T-helper 2 cell treated with Interferon-gamma antibody and Interleukin-4, amounts not matched to agents 100 ng/mL and 5 ng/mL, for 36 hours (primary cell): ENCODE results near the gene ALOX5AP. TPM values are rescaled to one million over a fixed set of nuclear protein-coding genes. Genes with fewer than 3 reads are reported as not detected.

Experiments used
- intact Hi-C: fragments of 100-400 bp; cut with micrococcal nuclease; formaldehyde crosslinking; loops from one replicate; pipeline ENCODE4 v1.15.1; 2023
- total RNA-seq: library from RNA; stranded (reverse); gene quantifications from 2 replicates; pipeline ENCODE4 v1.2.3, GENCODE V29; 2022

ALOX5AP gene
- 114 and 118 TPM in 2 replicates for total RNA-seq

DNA sequence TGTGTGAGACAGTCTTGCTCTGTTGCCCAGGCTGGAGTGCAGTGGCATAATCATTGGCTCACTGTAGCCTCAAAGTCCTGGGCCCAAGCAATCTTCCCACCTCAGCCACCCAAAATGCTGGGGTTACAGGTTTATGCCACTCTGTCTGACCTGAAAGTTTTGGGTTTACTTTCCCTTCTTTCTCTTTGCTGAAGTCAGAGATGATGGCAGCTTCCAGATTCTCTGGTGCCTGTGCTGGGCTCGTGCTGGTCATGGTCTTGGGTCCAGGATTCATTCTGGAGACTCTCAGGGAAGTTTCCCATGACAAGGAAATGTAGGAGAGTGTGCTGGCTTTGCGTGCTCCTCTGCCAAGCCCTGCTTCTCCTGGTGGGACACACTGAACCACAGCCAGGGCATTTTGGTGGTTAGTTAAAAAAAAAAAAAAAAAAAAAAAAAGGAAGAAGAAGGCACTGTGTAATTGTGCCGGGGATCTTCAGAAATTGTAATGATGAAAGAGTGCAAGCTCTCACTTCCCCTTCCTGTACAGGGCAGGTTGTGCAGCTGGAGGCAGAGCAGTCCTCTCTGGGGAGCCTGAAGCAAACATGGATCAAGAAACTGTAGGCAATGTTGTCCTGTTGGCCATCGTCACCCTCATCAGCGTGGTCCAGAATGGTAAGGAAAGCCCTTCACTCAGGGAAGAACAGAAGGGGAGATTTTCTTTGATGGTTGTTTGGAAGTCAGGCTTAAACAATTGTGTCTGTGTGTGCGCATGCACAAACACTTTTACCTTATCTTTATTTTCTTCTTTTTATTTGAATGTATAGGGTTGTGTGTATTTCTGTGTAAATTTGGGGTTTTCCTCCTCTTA lies at the start of gene ALOX5AP:
Gene ALOX5AP (plus strand): TSS at position 519 of the 847 bp plus-strand sequence. CDS start 63 bp downstream, at position 582.
- intact Hi-C loops = loop anchor here (1.0 kb wide), 1 partner anchor 9 kb away; no protein-coding TSS in a partner anchor

- intact Hi-C loops = no loop called here
These were observed 49.4 kb upstream of the ALOX5AP start for GRCh38 chr13:30685987-30686386.

GRCh38 chr13:30687601-30688000 lies 47.7 kb upstream of the ALOX5AP start:
- intact Hi-C loops = no loop called here

DNA sequence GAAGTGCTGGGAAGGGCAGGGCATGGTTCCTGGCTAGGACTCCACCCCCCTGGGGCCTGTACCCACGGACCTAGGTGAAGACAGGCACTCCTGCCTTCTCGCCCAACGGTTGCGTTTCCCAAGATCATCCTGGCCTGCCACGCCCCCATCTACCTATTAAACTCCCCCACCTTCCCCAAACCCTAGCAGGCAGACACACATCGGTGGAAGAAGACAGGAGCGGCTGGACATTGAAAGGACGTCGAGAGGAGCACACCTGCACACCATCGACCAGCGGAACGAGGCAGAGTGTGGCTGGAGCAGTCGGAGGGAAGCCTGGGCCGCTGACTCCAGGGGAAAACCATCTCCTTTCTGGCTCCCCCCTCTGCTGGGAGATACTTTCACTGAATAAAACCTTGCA lies 45.6 kb upstream of the ALOX5AP start:
- intact Hi-C loops = no loop called here

DNA sequence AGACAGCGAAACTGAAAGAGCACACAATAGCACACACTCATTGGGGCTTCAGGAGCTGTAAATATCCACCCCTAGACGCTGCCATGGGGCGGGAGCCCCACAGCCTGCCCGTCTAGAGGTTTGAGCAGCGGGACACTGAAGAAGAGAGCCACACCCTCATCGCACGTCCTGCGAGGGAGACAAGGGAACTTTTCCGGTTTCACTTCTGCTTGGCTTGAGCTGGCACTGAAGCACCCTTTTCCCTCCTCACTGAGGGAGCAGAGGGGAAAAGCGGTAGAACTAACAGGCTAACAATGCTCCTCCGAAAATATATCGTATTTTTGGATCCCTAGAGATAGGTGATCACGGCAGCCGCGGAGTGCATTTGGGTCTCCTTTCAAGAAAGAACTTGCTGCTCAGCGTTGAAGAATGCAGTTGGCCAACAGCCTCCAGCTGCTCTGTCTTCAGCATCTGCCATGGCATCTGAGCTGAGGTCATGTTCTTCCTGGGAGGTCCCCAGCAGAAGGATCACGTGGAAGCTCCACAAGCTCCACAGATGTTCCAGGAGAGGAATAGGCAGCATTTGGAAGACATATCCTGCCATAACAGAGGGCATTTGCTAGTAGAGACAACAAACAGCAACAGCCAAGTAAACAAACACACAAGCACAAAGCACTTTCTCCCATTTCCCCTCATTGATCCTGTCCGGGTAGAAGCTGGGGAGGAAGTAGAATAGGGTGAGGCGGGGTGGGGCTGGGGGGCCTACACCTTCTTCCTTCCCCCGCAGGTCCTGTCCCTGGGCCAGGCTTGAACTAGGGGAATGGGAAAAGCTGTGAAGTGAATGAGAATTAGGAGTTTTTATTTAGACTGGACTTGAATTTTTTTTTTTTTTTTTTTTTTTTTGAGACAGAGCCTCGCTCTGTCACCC lies 44.8 kb upstream of the ALOX5AP start:
- intact Hi-C loops = no loop called here

- intact Hi-C loops = no loop called here
These were observed 43.2 kb upstream of the ALOX5AP start for GRCh38 chr13:30692113-30692512.

- intact Hi-C loops = no loop called here
These were observed 38.8 kb upstream of the ALOX5AP start for GRCh38 chr13:30696278-30697176.

- intact Hi-C loops = no loop called here
These were observed 38.0 kb upstream of the ALOX5AP start for GRCh38 chr13:30697177-30697953.

DNA sequence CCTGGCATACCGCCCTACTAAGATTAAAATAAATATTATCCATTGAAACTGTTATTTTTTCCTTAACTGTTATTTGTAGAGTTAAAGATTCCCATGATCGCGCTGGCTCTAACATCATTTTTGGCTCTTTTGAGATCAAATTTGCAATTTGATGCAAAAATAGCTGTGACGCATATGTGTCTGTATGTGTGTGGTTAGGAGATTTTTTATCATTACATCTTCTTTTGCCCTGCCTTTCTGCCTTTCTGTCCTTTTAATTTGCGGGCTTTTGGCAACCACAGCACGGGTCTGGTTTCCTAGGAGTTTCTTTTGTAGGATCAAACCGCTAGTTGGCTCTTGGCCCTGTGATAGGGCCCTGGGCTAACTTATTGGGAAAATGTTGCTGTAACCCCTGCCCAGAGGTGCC lies 37.3 kb upstream of the ALOX5AP start:
- intact Hi-C loops = no loop called here

GRCh38 chr13:30698488-30699005 lies 36.8 kb upstream of the ALOX5AP start:
- intact Hi-C loops = no loop called here

DNA sequence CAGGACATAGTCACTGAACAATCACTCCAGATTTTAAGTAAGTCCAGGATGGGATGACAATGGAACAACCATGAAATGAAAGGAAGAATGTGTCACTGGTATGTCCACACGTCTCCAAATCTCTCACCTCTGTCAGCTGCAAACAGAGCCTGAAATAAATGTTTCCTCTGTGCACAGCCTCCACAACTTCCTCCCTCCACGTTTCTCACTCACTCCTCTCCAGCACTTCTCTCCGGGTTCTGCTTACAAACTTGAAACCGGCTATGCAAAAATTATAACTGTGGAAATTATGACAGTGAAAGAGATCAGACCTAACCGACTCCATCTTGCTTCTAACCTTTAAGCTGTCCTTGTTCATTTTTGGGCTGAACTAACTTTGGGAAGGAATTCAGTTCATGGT lies 35.0 kb upstream of the ALOX5AP start:
- intact Hi-C loops = no loop called here

DNA sequence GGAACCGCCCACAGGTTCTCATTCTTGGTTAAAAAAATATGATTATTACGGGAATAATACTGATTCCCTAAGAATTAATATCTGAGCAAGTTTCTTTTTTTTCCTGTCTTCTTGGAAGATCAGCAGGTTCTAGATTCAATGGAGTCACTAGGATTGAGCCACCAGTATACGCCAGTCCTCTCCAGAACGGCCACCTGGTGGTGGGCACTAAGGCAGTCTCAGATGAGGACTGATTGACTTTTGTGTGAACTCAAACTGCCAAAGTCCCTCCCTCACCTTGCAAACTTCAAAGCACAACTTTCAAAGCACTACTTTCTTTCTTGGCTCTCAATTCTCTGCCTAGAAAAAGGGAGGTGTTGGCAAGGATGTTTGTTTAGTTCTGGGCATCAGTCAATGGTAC lies 33.3 kb upstream of the ALOX5AP start:
- intact Hi-C loops = no loop called here

DNA sequence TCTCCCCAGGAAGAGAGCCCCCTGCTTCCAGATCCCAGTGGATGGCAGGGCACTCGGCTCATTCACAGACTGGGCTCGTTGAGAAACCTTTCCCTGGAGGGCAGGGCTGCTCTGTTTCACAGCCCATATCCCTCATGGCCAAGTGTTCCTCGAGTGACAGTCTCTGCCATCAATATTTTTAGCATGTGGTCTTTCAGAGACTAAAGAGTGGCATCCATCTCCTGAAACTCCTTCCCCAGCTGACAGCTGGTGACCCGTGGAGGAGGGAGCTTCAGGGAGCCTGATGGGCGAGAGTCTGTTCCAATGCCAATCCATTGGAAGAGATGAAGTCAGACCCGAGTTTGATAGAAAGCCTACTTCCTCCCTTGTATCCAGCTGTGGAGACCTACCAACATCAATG lies 30.7 kb upstream of the ALOX5AP start:
- intact Hi-C loops = no loop called here

- intact Hi-C loops = no loop called here
These were observed 29.7 kb upstream of the ALOX5AP start for GRCh38 chr13:30705680-30706079.

GRCh38 chr13:30708541-30708940 lies 26.8 kb upstream of the ALOX5AP start:
- intact Hi-C loops = no loop called here

GRCh38 chr13:30710442-30710841 lies 24.9 kb upstream of the ALOX5AP start:
- intact Hi-C loops = no loop called here

DNA sequence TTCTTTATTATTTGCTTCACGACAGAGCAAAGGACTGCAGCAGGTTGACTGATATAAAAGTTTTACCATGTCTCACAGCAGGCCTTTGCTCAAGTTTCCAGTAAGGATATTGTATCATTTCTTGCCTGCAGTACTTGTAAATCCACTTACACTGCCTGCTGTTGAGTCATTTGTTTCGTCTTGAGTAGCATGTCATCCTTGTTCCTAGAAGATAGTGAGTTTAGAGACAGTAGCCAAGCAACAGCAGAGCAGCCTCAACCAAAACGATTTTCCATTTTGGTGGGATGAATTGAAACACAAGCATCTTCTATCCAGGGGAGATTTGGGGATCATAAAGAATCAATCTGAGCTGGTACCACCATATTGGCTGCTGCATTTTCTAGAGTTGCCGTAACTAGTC lies 24.0 kb upstream of the ALOX5AP start:
- intact Hi-C loops = no loop called here

DNA sequence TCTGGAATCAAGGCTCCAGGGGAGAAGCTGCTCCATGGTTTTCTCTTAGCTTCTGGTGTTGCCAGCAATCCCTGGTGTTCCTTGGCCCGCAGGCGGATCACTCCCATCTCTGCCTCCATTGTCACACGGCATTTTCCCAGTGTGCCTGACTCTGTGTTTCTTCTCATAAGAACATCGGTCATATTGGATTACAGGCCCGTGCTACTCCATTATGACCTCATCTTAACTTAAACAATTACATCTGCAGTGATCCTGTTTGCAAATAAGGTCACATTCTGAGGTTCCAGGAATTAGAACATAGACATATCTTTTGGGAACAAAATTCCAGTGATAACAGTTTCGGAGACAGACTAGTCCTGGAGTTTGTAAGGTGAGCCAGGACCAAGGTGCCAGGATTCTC lies 23.5 kb upstream of the ALOX5AP start:
- intact Hi-C loops = no loop called here

DNA sequence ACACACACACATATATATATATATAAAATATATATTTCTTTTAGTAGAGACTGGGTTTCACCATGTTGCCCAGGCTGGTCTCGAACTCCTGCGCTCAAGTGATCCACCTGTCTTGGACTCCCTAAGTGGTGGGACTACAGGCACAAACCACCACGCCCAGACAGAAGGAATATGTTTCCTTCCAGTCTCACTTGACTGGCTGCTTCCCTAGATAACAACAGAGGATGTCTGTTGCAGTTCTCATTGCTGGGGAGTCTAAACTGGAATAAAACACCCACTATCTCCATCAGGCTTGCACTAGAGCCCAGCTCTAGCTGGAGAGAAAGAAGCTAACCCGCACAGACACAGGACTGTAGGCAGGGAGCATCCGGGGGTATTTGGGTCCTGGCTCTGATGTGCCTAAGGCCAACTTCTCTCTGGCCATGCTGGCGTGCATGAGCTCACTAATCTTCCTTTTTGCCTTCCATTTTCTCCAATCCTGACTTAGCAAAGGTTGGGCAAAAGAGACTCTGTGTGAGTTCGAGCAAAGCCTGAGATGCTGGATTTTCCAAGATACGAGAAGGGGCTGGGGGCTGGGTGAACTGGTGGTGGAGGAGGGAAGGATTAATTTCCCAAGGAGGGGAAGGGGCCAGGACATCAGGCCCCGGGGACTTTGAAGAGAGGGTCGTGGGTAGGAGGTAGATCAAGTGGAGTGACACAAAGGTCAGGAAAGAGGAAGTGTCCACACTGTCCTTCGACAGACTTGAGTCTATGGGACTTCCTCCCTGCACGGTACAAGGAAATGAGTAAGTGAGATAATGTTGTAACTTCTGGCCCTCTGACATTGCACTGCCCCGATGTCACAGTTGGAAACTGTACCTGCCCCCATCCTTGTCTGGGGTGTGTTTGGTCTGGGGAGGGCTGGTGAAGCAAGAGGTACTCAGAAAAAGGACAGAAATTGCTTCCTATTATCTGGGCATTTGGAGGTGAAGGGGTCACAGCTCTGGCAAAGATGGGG lies 22.5 kb upstream of the ALOX5AP start:
- intact Hi-C loops = no loop called here
